Measurements from ENCODE around the gene RNLS. TPM values are rescaled to one million over a fixed set of nuclear protein-coding genes. Genes with fewer than 3 reads are reported as not detected.

RNLS gene
- total and polyA plus RNA-seq, 2 of the 8 experiments (the other 6 are each of a cell fraction or from before 2014, with no cell fraction given): 7.5 to 12.7 TPM

GRCh38 chr10:88243836-88244730 is 339.0 kb downstream of the RNLS start (continued):
- no peak for TF ChIP-seq HDAC6 (IDR thresholded peaks at IDR 0.05; ENCODE audit: low read depth, low read length)
- no peak for TF ChIP-seq SUZ12 (IDR thresholded peaks at IDR 0.05; ENCODE audit: low read length)
- no peak for TF ChIP-seq CBX5 (IDR thresholded peaks at IDR 0.05; ENCODE audit: low read depth, low read length)
- TF ChIP-seq KDM4A (IDR thresholded peaks at IDR 0.05; ENCODE audit: low read depth, low read length, severe bottlenecking): no peak
- TF ChIP-seq TEAD4 (IDR thresholded peaks at IDR 0.05; ENCODE audit: low read depth, low read length): no peak
- TF ChIP-seq SP1 (IDR thresholded peaks at IDR 0.05; ENCODE audit: low read depth, low read length): no peak
